Stromal cell of bone marrow (primary cell): Measurements from ENCODE around the gene AUTS2.

Experiments used
- DNase-seq: peaks from one replicate; pipeline ENCODE4 v3.0.0-alpha.2; 2012; ENCODE audit warnings: low read depth

AUTS2 gene

GRCh38 chr7:69687739-69688433 is 89.6 kb downstream of the AUTS2 start:
- DNase-seq = no peak

- no peak for DNase-seq
These were observed 92.1 kb downstream of the AUTS2 start for GRCh38 chr7:69690329-69690728.

- no peak for DNase-seq
These were observed 93.1 kb downstream of the AUTS2 start for GRCh38 chr7:69691327-69691726.

GRCh38 chr7:69691734-69692133 is 93.5 kb downstream of the AUTS2 start:
- DNase-seq = no peak

GRCh38 chr7:69692611-69693010 is 94.3 kb downstream of the AUTS2 start:
- no peak for DNase-seq

GRCh38 chr7:69693042-69693441 is 94.8 kb downstream of the AUTS2 start:
- DNase-seq = no peak

GRCh38 chr7:69696054-69696591 is 97.8 kb downstream of the AUTS2 start:
- DNase-seq = no peak

- no peak for DNase-seq
These were observed 98.7 kb downstream of the AUTS2 start for GRCh38 chr7:69696686-69697685.

- DNase-seq = no peak
These were observed 100.0 kb downstream of the AUTS2 start for GRCh38 chr7:69698109-69698825.

- no peak for DNase-seq
These were observed 101.7 kb downstream of the AUTS2 start for GRCh38 chr7:69699931-69700330.

GRCh38 chr7:69700331-69700730 is 102.1 kb downstream of the AUTS2 start:
- DNase-seq = no peak

GRCh38 chr7:69701288-69701687 is 103.0 kb downstream of the AUTS2 start:
- no peak for DNase-seq

- DNase-seq = no peak
These were observed 104.1 kb downstream of the AUTS2 start for GRCh38 chr7:69702357-69702756.

- DNase-seq = no peak
These were observed 104.8 kb downstream of the AUTS2 start for GRCh38 chr7:69703099-69703498.

GRCh38 chr7:69706070-69706469 is 107.8 kb downstream of the AUTS2 start:
- DNase-seq = no peak

- DNase-seq = no peak
These were observed 110.6 kb downstream of the AUTS2 start for GRCh38 chr7:69708857-69709256.

GRCh38 chr7:69710768-69711438 is 112.6 kb downstream of the AUTS2 start:
- no peak for DNase-seq

GRCh38 chr7:69714886-69715576 is 116.8 kb downstream of the AUTS2 start:
- DNase-seq = no peak

GRCh38 chr7:69717221-69717620 is 118.9 kb downstream of the AUTS2 start:
- DNase-seq = no peak

GRCh38 chr7:69719717-69720116 is 121.4 kb downstream of the AUTS2 start:
- no peak for DNase-seq

GRCh38 chr7:69722843-69723242 is 124.6 kb downstream of the AUTS2 start:
- no peak for DNase-seq
